Muscle of leg (tissue), 16 donors: ENCODE data around the gene DSC2. TPM values are rescaled to one million over a fixed set of nuclear protein-coding genes. Genes with fewer than 3 reads are reported as not detected.
"Not testable (repeated sequence)": the region's sequence is repeated elsewhere in the genome, so short reads cannot be mapped to it uniquely, and the experiment has no call there.

Experiments
- DNase-seq: peaks from one replicate; pipeline ENCODE4 v3.0.0; 2013
- H3K27ac ChIP-seq: one replicate; pipeline ENCODE4 v1.5.1; 2013; ENCODE audit warnings: mild to moderate bottlenecking, low read length, control low read depth
- H3K27me3 ChIP-seq: one replicate; pipeline ENCODE4 v1.6.1; 2013; ENCODE audit warnings: low read length; ENCODE audit not compliant: control insufficient read depth, insufficient read depth
- H3K36me3 ChIP-seq: one replicate; pipeline ENCODE4 v1.6.1; 2013; ENCODE audit warnings: low read length; ENCODE audit not compliant: control insufficient read depth, insufficient read depth
- H3K4me1 ChIP-seq: one replicate; pipeline ENCODE4 v1.6.1; 2013; ENCODE audit warnings: low read length; ENCODE audit not compliant: control insufficient read depth, insufficient read depth
- H3K4me3 ChIP-seq: one replicate; pipeline ENCODE4 v1.5.1; 2013; ENCODE audit warnings: low read length, control low read depth
- H3K9me3 ChIP-seq: replicated peaks from 2 replicates; pipeline ENCODE4 v1.6.1; 2013; ENCODE audit warnings: low read depth, low read length; ENCODE audit not compliant: control insufficient read depth
- WGBS: methylation state at CpG from one replicate; pipeline ENCODE4 v1.1.5; 2013; ENCODE audit warnings: missing lambda C conversion rate; ENCODE audit not compliant: insufficient coverage; 5-methylcytosine and 5-hydroxymethylcytosine counted together
- long read RNA-seq, 11 donors: transcript quantifications; one replicate each; lab custom pipeline, GENCODE V29; 2026
- polyA plus RNA-seq, 8 donors: library from polyadenylated mRNA; unstranded; fragments of 120-200 nt; gene quantifications; one replicate each; pipeline versions ENCODE4 v1.2.1 to v1.2.3, GENCODE V29; 2013; ENCODE audit warnings: inconsistent platforms in 1 of 8, low replicate concordance in 1 of 8; ENCODE audit not compliant: insufficient read length in 8 of 8, insufficient read depth in 1 of 8
- total RNA-seq: library from RNA; stranded (reverse); fragments of 120-200 nt; gene quantifications from one replicate; pipeline ENCODE4 v1.2.4, GENCODE V29; 2013

The DSC2 gene
- total RNA-seq (3.5 TPM), polyA plus RNA-seq (10 to 100 TPM in 2 of 8 donors, 1 to 10 TPM in 6; 2.1 to 11.8 (median 4.3) TPM)
- long read RNA-seq, donor 1 = 0 reads
- long read RNA-seq, donor 2 = 0 reads
- long read RNA-seq, donor 3 = 0 reads
- long read RNA-seq, donor 4 = 0 reads
- long read RNA-seq, donor 5 = 0 reads
- long read RNA-seq, donor 6, full-length matches to known transcripts = 1 of 1 reads
- long read RNA-seq, donor 6, partial matches to known transcripts = 0 of 1 reads
- long read RNA-seq, donor 6, other reads (novel, unspliced or antisense) = 0 of 1 reads
- long read RNA-seq, donor 7, full-length matches to known transcripts = 1 of 1 reads
- long read RNA-seq, donor 7, partial matches to known transcripts = 0 of 1 reads
- long read RNA-seq, donor 7, other reads (novel, unspliced or antisense) = 0 of 1 reads
- long read RNA-seq, donor 8 = 0 reads
- long read RNA-seq, donor 9, full-length matches to known transcripts = 1 of 1 reads
- long read RNA-seq, donor 9, partial matches to known transcripts = 0 of 1 reads
- long read RNA-seq, donor 9, other reads (novel, unspliced or antisense) = 0 of 1 reads
- long read RNA-seq, donor 10 = 0 reads
- long read RNA-seq, donor 11 = 0 reads

DNA sequence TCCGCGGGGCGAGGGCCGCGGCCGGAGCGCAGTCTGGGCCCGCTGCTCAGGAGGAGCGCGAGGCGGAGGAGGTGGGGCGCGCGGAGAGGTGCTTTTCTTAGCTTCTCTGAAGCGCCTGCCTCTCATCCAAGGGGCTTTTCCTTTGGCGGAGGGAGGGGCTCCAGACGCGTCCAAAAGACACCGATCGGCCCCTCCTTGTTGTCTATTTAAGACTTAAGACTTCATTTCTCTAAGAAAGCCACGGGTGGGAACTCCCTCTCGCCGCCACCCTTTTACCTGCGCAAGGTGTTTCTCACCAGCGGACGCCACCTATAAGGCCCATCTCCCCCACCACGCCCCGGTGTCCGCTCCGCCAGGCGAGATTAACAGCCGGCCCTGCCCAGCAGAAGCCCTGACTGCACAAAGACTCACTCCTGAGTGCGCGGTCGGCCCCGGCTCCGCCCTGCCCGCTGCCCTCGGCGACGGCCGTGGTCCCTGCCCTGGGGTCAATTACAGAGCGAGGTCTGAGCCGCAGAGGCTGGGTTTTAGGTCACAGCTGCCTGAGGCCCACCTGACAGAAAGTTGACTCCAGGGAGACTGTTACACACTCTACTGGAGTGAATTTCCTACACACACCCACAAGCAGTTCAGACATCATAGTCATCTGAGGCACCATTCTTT is at the start of gene DSC2:
DSC2 (minus strand) TSS at position 397 of the 660 bp plus-strand sequence. CDS start 450 bp downstream, outside the sequence.
- Histone ChIP-seq H3K27ac (no peak within 1 kb of the TSS), H3K4me1 (peaks cover 9% of the 10 kb centered on the region), H3K27me3 (peaks cover 25% of the 10 kb centered on the region), H3K4me3 (peak within 1 kb of the TSS; percentile 47), H3K9me3 (no peaks in the 10 kb centered on the region), H3K36me3 (no peaks in the 10 kb centered on the region)
- peak; percentile 7 for DNase-seq
- under 1% methylated on average over 42 of the region's 44 CpGs for WGBS

DNA sequence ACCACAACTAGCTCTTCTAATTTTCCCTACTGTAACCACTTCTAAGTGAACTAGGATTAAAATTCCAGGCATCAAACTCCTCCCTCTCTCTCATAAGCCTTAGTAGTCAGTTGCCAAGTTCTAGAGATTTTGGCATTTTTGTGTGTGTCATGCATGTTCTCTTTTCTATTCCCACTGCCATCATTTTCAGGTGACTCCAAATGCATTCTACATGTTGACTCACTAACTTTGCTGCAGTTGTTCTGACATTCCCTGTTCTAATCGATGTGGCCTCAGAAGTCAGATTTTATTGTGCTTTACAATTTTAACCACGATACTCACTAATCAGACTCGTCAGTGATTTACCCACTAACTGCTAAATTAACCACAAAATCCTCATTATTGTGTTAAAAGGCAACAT is 47.1 kb upstream of the DSC2 start:
- Histone ChIP-seq H3K4me3 (no peak overlapping the region), H3K4me1 (no peaks in the 10 kb centered on the region), H3K9me3 (no peaks in the 10 kb centered on the region), H3K27ac (no peak overlapping the region), H3K36me3 (no peaks in the 10 kb centered on the region), H3K27me3 (no peaks in the 10 kb centered on the region)
- no peak for DNase-seq
- 100% methylated on average over 1 of the region's 3 CpGs for WGBS

DNA sequence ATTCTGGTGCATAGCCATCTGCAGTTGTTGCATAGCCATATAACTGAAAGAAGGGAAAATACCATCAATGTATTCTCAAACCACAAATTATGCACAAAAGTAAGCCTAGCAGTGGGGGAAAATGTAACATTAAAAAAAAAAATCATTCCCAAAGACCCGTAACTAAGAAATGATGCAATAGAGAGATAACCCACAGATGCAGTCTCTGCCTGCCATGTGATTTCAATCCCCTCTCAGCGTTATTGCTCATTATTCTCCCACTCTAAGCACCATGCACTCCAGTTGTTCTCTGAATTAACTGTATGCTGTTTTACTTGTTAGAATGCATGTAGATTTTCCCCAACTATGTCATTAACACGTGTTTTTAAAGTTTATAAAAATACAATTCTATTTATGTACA is 46.4 kb upstream of the DSC2 start:
- H3K4me1 ChIP-seq = no peaks in the 10 kb centered on the region
- WGBS = no CpG with 5 or more reads among the region's 3 CpGs
- H3K27me3 ChIP-seq = no peaks in the 10 kb centered on the region
- H3K27ac ChIP-seq = no peak overlapping the region
- H3K36me3 ChIP-seq = no peaks in the 10 kb centered on the region
- no peak overlapping the region for H3K4me3 ChIP-seq
- H3K9me3 ChIP-seq = no peaks in the 10 kb centered on the region
- no peak for DNase-seq

DNA sequence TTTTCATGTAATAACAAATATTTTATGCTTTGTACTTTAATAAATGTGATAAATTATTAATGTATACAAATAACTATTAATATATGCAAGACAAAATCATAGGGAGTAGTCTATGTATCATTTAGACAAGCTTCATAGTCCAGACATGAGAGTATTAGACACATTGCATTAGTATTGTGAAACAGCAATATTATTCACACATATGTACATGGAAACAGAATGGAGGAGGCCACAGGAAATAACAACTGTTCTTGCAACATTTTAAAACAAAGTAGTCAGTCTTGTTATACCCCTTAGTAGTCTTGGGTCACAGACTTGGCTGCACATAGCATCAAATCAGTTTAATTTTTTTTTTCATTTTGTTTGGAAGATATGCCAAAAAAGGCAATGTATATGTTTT is 44.6 kb upstream of the DSC2 start:
- DNase-seq = no peak
- no peaks in the 10 kb centered on the region for H3K27me3 ChIP-seq

DNA sequence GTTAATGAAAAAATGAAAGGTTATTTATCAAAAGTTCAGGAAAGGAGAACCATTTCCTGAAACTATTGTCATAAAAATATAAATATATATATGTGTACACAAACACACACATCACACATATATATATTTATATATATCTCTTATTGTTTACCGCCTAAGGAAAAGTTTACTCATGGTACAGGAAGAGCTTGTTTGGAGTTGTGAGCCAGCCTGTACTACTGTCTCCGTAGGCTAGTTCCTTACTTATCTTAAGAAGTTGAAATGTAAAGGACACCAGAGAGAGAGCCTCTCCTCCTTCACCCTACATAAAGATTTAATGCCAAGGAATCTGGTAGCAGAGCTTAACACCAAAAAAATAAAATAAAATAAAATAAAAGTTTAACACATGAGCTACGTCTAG is 40.8 kb upstream of the DSC2 start:
- Histone ChIP-seq H3K4me1 (no peaks in the 10 kb centered on the region), H3K9me3 (no peaks in the 10 kb centered on the region), H3K27ac (no peak overlapping the region), H3K4me3 (no peak overlapping the region), H3K36me3 (no peaks in the 10 kb centered on the region), H3K27me3 (no peaks in the 10 kb centered on the region)
- no peak for DNase-seq
- no CpG with 5 or more reads among the region's 3 CpGs for WGBS

More for the DNA sequence above, 44.6 kb upstream of the DSC2 start:
- Histone ChIP-seq H3K4me1 (no peaks in the 10 kb centered on the region), H3K4me3 (no peak overlapping the region), H3K9me3 (no peaks in the 10 kb centered on the region), H3K36me3 (no peaks in the 10 kb centered on the region), H3K27ac (no peak overlapping the region)

DNA sequence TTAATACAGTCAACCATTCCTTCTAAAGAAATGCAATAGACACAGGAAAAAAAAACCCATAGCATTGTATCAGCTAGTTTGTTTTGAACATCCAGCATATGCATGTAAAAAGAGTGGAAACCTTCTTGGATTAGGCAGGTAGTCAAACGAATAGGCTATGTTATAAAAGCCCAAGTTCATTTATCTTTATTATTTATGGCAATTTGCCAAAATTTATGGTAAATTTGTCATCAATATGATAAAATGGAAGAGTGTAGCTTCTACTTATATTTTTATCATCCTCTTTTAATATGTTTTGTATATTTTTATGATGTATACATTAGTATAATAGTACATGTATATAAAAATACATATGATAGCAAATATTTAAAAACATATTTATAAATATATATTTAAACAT is 36.5 kb upstream of the DSC2 start:
- no peaks in the 10 kb centered on the region for H3K4me1 ChIP-seq
- no peak for DNase-seq
- H3K36me3 ChIP-seq = no peaks in the 10 kb centered on the region
- no peak overlapping the region for H3K27ac ChIP-seq
- no CpG with 5 or more reads among the region's 1 CpG for whole genome bisulfite sequencing
- no peaks in the 10 kb centered on the region for H3K9me3 ChIP-seq
- no peak overlapping the region for H3K4me3 ChIP-seq
- no peaks in the 10 kb centered on the region for H3K27me3 ChIP-seq

DNA sequence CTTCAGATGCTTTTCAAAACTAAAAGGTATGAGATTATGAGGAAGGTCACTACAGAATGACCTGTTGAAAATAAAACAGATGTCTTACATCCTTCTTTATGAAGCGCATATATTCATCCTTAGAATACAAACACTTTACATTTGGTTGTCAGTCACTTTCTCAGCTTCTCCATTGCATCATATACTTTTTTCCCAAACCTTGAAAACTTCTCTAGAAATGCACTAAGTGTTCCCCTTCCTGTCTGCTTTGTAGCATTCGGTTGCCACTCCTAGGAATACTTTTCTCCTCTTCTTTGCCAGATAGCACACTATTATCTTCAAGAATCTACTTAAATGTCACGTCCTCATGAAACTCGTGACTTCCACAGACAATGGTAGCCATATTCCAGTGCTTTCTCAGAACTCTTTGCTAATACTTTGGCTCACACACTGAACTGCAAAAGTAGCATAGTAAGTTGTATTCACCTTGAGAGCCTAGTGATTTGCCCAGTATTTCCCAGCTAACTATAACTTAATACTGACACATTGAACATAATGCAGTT is 32.8 kb upstream of the DSC2 start:
- no peak overlapping the region for H3K27ac ChIP-seq
- H3K9me3 ChIP-seq = no peaks in the 10 kb centered on the region
- no peak overlapping the region for H3K4me3 ChIP-seq
- no peaks in the 10 kb centered on the region for H3K27me3 ChIP-seq
- no peaks in the 10 kb centered on the region for H3K4me1 ChIP-seq
- DNase-seq = no peak
- H3K36me3 ChIP-seq = no peaks in the 10 kb centered on the region
- WGBS = 76% methylated on average over 4 of the region's 4 CpGs

DNA sequence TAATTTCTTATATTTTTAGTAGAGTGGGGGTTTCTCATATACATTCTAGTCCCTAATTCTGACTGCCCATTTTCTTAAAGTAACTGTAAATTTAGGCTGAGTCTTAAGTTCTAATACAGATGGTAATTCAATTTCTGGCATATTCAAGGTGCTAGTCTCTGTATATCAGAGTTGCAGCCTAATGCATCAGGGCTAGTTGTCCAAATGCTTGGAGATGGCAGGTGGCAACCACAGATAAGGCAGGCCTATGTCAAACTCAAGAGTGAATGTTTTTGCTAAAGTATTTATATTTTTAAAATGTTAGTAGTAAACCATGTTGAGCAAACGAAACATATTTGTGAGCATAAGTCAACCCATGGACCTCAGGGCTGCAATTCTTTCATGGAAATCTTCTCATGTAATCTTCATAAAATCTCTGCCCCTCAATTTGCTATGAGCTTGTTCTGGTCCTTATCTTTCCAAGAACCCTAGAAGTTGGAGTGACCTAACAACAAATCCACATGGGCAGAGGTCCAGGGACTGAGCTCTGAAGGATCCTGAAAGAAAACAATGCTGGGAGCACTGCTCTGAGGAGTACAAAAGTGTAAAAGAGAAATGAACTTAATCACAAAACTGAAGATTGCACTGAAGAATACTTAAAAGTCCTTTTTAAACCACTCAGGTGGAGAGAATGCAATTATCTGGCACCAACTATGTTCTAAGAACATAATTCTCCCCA is 27.3 kb upstream of the DSC2 start:
- no peaks in the 10 kb centered on the region for H3K27me3 ChIP-seq
- no peaks in the 10 kb centered on the region for H3K9me3 ChIP-seq
- H3K27ac ChIP-seq = no peak overlapping the region
- WGBS = no CpG with 5 or more reads among the region's 1 CpG
- no peaks in the 10 kb centered on the region for H3K4me1 ChIP-seq
- no peaks in the 10 kb centered on the region for H3K36me3 ChIP-seq
- H3K4me3 ChIP-seq = no peak overlapping the region
- no peak for DNase-seq

DNA sequence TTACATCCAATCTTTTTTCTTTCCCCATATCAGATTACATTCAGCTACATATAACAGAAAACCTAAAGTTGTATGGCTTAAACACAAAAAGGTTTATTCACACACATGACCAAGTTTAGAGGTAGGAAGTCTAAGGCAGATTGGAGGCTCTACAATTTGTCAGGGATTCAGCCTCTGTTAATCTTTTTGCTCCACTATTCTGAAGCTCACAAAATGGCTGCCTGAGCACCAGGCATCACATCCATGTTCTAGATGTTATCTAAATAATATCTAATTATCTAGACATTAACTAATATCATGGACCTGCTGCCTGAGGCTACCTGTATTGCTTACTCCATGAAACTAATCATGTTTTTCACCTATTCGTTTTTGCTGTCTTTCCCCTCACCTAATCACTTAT is 23.7 kb upstream of the DSC2 start:
- H3K4me1 ChIP-seq = no peaks in the 10 kb centered on the region
- H3K9me3 ChIP-seq = no peaks in the 10 kb centered on the region
- H3K27me3 ChIP-seq = no peaks in the 10 kb centered on the region
- DNase-seq = no peak
- WGBS = no CpG with 5 or more reads among the region's 1 CpG
- H3K36me3 ChIP-seq = no peaks in the 10 kb centered on the region
- no peak overlapping the region for H3K27ac ChIP-seq
- H3K4me3 ChIP-seq = no peak overlapping the region

DNA sequence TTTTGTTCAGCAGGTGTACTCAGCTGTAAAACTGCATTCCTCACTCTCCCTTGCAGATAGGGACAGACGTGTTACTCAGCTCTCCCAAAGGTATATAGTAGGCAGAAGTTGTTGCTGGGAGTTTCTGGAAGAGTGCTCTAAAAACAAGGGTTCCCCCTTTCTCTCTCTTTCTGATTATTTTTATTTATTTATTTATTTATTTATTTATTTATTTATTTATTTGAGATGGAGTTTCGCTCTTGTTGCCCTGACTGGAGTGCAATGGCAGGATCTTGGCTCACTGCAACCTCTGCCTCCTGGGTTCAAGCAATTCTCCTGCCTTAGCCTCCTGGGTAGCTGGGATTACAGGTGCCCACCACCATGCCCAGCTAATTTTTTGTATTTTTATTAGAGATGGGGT is 20.9 kb upstream of the DSC2 start:
- H3K9me3 ChIP-seq, DNase-seq, H3K27me3 ChIP-seq, H3K4me3 ChIP-seq, H3K27ac ChIP-seq, H3K4me1 ChIP-seq, H3K36me3 ChIP-seq: not testable (repeated sequence)
- no CpG with 5 or more reads among the region's 2 CpGs for WGBS
